NCI-H2227 treated with DMSO at 0.1 percent for 48 hours (cell line): ENCODE measurements around the gene LARGE2.

Experiments used
- DNase-seq: peaks from one replicate; lab custom pipeline; 2025; lab: John Stamatoyannopoulos, UW

The LARGE2 gene

DNA sequence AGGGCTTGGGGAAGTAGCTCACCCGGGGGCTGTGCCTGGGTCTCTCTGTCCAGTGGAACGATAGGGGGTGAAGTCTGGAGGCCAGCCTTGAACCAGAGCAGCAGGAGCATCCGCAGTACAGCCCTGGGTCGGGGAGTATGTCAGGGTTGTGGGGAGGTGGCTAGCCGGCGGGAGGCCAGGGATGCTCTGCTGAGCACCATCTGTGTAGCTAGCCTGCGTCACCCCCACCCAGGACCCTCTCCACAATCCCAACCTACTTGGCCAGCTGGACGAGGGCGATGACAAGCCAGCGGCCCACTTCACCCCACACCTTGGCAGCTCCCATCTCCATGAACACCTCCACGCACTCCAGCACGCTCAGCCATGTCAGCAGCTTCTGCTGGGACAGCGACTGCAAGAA is 7.0 kb upstream of the LARGE2 start:
- no peak for DNase-seq

DNA sequence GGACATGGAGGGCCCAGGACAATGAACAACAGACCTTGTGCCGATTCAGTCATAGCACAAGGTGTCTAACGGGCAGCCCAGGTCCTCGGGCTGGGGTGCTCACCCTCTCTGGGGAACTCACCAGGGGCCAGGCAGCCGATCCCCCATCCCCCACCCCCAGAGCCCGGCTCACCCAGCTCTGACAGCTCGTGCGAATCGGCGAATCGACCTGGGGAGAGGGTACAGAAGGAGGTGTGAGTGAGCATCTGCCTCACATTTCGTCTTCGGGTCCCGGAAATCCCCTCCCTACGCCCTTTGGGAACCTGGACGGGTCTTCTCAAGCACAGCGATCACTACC is 5.2 kb upstream of the LARGE2 start:
- DNase-seq = no peak

DNA sequence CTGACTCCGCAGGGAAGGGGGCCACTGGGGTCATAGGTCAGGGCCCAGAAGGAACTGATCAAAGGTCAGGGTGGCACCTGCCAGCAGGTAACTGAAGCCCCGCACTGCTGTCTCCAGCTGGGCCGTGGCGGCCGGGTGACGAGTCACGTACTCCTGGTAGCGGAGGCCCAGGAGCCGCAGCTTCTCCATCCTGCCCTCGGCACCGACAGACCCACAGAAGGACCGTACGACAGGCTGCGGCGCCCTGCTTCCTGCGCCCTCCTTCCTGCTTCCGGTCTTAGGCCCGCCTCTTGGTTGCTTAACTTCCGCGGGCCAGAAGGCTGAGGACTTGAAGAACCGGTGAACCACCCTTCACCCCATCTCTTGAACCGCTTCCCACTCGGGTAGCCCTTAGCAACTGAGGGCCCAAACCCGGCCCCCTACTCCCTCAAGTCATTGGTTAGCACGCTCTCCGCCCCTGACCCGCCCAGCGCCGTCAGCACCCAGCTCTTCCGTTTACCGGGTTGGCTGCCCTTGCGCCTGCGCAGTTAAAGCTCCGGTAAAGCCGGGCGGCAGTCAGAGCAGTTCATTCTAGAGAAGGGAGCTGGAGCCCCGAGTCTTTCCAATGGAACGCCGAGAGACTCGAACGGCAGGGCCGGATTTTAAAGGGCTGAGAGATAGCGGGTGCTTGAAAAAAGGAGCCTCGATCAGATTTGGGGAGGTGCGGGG is 4.7 kb upstream of the LARGE2 start, which contains the start of gene PEX16:
PEX16 (minus strand) TSS at position 255 of the 708 bp plus-strand sequence; CDS start at position 189, 66 bp downstream.
- DNase-seq = peak; percentile 96

DNA sequence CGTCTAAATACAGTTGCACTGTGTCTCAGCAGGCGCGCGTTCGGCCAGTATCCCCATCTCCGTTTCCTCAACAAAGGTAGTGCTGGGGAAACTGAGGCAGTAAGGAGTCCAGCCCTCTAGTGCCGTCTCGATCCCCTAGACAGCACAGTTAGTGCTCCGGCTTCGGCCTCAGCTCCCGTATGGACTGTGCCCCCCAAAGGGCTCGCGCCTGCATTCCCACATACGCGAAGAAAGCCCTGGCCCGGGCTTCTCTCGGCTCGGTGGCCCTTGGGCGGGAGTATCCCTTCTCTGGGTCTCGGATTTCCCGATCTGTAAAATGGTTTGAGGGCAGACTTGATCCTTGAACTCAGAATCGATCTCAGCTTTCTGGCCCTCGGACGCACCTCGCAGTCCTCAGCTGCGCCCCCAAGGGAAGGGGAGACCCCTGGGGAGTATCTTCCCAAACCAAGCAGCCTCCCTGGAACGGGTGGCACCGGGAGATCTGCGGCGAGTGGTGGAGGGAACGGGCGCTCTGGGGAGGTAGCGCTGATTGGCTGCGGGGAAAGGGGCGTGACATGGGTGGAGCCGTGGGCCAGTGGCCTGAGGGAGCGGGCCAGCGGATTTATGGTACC is 4.0 kb upstream of the LARGE2 start:
- peak; percentile 86 for DNase-seq

DNA sequence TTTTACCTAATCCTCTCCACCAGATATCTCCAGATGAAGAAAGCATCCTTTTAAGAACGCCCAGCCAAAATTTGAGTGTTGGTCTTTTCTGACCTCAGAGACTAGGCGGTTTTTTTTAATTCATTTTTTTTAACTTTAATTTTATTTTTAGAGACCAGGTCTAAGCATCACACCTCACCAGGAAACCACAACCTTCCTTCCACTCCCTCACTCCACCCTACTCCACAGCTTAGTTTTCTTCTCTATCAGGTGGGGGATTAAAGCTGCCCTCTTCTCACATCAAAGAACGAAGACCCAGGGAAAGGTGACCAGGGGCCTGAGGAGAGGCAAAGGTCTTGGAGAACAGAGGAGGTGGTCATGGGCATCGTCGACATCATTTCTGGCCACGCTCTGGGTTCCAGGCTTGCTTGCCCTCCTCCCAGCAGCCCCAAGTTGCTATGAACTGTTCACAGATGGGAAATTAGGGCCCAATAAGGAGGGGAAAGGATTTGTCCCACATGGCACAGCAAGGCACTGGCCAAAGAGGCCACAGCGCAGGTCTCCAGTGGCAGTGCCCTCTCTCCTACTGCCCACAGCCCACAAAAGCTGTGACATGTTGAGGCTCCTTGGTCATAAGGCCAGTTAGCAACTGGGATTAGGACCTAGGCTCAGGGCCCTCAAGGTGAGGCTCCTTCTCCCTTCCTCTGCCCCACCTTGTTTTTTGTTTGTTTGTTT is 3.3 kb upstream of the LARGE2 start:
- DNase-seq = no peak

DNA sequence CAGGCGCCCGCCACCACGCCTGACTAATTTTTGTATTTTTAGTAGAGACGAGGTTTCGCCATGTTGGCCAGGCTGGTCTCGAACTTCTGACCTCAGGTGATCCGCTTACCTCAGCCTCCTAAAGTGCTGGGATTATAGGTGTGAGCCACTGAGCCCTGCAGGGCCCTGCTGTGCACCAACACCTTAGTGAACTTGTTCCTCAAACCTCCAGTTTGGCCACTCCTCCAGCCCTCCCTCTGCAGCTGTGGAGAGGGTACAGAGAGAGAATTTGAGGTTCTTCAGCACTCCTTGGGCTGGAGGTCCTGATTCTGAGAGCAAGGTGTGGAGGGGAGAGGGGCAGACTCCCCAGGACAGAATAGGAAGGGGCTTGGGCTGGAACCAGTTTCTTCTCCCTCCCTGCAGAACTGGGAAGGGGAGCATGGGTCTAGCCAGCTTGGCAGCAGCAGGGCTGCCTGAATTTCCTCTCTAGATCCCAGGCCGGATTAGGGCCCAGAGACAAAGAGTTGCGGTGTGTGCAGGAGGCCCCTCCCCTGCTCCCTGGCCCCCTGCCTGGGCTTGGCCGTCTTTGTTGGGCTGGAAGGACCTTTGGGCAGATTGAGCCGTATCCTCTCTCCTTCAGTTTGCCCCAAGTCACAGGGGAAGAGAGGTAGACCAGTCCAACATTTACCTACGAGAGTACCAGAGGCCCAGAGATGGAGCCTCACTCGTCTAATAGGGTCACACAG is 2.5 kb upstream of the LARGE2 start:
- no peak for DNase-seq

DNA sequence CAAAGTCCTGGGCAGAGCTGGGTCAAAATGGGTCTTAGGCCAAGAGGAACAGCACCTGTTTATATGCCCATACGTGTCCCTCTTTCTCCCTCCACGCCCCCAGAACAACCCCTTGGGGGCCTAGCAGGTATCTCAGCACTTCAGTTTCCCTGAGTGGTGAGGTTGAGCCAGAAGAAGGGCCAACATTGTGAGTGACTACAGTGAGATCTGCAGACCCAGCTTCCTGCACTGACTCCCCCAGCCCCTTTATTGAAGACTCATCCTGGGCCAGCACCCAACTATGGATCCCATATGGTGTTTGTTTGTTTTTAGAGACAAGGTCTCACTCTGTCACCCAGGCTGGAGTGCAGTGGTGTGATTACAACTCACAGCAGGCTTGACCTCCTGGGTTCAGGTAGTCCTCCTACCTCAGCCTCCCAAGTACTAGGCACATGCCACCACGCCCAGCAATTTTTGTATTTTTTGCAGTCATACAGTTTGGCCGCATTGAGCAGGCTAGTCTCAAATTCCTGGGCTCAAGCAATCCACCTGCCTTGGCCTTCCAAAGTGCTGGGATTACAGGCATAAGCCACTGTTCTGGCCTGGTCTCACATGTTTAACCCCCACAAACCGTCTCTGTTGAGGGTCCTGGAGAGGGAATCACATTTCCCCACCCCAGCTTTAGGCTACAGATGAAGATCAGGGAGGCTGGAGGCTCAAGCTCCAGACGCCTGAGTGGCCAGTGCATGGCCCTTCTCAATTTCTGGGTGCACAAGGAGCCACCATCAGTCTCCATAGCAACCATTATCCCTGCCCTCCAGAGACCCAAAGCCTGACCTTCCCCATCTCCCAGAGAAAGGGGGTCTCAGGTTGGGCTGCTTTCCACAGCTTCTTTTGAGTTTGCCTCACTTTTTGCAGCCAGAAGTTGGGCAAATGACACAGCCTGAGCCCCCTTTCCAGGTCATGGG is 1.7 kb upstream of the LARGE2 start:
- no peak for DNase-seq

DNA sequence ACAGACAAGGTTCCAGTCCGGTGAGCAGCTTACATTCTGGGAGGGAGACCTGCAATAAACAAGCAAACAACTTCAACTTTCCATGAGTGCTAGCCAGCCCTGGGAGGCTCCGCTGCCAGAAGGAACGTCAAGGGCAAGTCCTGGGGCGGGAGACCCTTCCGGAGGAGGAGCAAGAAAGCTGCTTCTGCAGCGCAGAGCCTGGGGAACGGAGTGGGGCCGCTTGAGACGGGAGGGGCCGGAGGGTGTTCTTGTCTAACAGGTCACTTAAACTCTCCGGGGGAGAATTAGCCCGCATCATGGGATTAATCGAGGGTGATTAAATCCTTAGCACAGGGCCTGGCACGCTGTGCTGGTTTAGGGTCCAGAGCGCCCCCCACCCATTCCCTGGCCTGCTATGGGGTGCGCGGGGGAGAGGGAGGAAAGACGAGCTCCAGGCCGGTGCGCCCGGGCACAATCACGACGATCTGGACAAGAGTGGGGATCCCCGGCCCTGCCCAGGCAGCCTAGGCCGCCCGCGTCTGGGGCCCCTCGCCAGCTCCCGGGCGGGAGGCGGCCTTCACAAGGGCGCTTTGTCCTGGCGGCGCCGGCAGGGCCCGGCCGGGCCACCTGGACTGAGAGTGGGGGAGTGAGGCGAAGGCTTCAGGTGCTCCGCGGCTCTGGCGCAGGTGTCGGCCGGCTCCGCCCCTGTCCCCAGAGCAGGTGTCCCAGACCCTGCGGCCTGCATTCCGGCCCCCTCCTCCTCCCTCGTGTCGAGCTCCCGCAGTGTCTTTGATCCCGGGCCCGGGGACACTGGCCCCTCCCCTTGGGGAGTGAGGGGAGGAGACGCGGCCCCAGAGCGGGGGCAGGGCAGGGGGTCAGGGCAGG is 663 bp upstream of the LARGE2 start:
- DNase-seq = no peak

DNA sequence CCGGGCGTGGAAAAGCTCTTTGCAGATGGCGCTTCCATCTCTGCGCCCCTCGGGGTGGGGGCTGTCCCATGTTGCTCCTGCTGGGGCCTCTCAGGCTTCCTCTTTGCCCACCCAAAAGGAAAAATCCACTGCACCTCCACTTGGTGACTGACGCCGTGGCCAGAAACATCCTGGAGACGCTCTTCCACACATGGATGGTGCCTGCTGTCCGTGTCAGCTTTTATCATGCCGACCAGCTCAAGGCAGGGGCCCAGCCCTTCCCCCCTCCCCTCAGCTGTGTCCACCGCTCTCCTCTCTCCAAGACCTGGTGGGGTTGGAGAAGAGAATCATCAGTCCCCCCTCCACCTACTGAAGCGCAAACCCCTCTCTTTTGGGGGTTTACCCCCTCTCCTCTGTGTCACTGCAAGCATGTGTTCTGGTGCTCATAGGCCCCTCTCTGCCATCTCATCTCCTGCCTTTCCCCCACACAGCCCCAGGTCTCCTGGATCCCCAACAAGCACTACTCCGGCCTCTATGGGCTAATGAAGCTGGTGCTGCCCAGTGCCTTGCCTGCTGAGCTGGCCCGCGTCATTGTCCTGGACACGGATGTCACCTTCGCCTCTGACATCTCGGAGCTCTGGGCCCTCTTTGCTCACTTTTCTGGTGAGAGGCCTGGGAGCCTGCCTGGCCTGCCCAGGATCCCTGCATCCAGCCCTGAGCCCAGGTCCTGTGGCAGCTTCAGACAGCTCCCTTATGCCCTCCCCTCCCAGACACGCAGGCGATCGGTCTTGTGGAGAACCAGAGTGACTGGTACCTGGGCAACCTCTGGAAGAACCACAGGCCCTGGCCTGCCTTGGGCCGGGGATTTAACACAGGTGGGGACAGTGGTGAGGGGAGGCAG is 1.8 kb downstream of the LARGE2 start:
- DNase-seq = no peak

DNA sequence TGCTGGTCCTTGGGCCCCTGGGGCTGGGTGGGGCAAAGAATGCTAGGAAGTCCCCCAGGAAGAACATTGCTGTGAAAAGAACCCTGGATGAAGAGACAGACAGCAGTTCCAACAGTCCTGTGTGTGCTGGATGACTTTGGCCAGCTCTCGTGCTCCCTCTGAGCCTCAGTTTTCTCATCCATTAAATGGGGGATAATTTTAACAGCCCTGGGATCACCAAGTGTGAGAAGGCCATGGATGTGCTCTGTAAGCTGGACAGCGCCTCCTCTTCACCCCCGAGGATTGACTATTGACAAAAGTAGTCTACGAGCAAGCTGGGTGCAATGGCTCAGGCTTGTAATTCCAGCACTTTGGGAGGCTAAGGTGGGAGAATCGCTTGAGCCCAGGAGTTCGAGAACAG is 2.5 kb downstream of the LARGE2 start:
- no peak for DNase-seq

DNA sequence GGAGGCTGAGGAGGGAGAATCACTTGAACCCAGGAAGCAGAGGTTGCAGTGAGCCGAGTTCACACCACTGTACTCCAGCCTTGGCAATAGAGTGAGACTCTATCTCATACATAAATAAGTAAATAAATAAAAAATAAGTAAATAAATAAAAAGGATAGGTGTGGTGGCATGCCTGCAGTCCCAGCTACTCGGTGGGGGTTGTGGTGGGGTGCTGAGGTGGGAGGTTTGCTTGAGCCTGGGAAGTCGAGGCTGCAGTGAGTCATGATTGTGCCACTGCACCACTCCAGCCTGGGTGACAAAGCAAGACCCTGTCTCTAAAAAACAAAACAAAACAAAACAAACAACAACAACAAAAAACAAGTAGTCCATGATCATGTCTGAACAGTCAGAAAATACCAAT is 3.1 kb downstream of the LARGE2 start:
- DNase-seq = no peak

DNA sequence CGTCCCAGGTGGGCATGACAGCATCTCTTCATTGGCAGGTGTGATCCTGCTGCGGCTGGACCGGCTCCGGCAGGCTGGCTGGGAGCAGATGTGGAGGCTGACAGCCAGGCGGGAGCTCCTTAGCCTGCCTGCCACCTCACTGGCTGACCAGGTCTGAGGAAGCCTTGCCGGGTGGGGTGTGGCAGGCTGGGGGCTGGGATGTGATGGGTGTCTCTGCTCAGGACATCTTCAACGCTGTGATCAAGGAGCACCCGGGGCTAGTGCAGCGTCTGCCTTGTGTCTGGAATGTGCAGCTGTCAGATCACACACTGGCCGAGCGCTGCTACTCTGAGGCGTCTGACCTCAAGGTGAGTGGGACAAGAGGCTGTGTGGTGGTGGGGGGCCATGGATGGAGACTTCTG is 3.5 kb downstream of the LARGE2 start:
- DNase-seq = no peak

DNA sequence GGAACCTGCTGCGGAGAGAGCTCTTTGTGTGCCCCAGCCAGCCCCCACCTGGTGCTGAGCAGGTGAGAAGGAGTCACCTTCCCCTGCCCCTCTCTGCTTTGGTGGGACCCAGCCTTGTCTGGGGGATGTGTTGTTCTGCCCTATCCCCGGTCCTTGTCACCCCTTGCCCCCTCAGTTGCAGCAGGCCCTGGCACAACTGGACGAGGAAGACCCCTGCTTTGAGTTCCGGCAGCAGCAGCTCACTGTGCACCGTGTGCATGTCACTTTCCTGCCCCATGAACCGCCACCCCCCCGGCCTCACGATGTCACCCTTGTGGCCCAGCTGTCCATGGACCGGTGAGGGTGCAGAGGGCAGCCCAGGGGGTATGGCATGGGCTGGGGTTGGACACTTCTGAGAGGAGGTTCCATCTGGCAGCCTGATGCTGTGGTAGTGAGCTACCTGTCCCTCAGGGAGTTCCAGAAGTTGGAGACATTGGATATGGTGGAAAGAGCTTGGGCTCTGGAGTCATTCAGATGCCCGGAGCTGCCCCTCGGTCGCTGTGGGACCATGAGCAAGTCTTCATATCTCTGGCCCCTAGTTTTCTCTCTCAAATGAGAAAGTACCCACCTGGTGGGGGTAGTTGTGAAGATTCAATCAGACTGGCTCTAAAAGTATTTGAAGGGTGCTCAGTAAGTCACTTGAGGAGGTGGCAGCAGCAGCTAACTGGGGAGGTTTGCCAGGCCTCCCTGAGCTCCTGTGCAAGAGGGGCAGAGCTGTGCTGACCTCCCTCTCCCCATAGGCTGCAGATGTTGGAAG is 4.3 kb downstream of the LARGE2 start:
- no peak for DNase-seq

DNA sequence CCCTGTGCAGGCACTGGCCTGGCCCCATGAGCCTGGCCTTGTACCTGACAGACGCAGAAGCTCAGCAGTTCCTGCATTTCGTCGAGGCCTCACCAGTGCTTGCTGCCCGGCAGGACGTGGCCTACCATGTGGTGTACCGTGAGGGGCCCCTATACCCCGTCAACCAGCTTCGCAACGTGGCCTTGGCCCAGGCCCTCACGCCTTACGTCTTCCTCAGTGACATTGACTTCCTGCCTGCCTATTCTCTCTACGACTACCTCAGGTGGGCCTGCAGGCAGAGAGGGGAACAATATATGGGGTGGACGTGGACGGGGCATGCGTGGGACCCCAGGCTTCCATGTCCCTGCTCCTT is 4.9 kb downstream of the LARGE2 start:
- DNase-seq = no peak

DNA sequence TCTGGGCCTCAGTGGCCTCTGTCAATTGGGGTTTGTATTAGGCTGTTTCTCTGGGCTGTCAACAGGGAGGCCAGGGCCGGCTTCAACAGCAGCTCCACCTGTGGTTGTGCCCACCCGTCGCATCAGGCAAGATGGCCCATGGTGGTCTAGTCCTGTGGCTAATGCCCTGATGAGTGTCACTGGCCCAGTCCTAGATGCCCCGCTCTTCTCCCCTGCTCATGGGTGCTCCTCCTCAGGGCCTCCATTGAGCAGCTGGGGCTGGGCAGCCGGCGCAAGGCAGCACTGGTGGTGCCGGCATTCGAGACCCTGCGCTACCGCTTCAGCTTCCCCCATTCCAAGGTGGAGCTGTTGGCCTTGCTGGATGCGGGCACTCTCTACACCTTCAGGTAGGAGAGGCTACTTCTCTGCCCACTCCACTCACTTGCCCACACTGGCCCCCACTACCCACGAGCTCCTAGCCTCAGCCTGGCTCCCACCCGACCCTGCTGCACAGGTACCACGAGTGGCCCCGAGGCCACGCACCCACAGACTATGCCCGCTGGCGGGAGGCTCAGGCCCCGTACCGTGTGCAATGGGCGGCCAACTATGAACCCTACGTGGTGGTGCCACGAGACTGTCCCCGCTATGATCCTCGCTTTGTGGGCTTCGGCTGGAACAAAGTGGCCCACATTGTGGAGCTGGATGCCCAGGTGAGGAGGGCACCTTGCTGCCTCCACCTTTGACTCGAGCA is 5.4 kb downstream of the LARGE2 start:
- no peak for DNase-seq

DNA sequence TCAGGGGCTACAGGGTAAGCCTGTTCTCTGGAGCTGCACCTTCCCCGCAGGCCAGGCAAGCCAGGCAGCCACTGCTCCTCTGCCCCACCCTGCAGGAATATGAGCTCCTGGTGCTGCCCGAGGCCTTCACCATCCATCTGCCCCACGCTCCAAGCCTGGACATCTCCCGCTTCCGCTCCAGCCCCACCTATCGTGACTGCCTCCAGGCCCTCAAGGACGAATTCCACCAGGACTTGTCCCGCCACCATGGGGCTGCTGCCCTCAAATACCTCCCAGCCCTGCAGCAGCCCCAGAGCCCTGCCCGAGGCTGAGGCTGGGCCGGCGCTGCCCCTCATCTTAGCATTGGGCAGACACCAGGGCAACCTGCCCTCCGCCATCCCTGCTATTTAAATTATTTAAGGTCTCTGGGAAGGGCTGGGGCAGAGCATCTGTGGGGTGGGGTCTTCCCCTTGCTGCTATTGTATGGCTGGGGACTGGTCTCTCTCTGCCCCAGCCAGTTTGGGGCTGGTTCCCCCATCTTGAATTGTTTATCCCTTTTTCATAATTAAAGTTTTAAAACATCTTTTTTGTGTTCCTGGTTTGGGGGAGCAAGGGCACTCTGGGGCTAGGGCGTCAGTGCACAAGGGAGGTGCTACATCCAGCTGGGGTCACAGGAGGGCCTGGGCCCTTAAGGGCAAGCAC is 6.2 kb downstream of the LARGE2 start:
- DNase-seq = no peak

DNA sequence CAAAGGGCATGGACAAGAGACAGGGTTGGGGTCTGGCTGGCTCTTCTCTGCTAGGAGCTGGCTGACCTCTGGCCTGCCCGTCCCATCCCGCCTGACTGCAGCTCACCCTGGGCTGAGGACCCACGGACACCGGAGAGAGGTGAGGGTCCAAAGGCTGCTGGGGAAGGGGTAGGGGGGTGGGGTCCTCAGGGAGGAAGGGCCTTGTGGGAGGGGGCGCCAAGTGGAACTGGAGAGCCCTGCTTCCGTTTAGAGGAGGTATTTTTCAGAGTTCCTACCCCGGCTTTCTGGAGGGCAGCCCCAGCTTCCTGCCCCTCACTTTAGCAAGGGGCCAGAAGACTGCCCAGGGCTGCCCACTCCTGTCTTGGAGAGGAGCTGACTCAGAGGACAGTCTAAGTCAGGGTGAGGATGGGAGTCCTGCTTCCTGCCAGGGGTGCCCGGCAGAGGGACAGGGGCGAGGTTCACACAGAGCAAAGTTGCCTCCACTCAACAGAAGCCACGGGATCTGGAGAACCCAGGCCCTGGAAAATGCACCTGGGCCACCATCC is 7.1 kb downstream of the LARGE2 start:
- no peak for DNase-seq
